NCI-H774 (cell line): ENCODE results near the gene CGB7.

ENCODE experiments used
- DNase-seq: peaks from one replicate; lab custom pipeline; 2025; lab: John Stamatoyannopoulos, UW

CGB7 gene

GRCh38 chr19:49057636-49058234 is at the start of gene CGB7:
Gene CGB7, minus strand, starts transcription at chr19:49057749. Its CDS starts 2,374 bp downstream, at chr19:49055375.
- peak; percentile 32 for DNase-seq

- DNase-seq: peak; percentile 3
Observed at GRCh38 chr19:49106648-49107135, 49.1 kb upstream of the CGB7 start.

GRCh38 chr19:49104229-49104864 is 46.8 kb upstream of the CGB7 start:
- no peak for DNase-seq

- DNase-seq: no peak
Observed at GRCh38 chr19:49103331-49104085, 46.0 kb upstream of the CGB7 start.

- DNase-seq: no peak
Observed at GRCh38 chr19:49102303-49102702, 44.8 kb upstream of the CGB7 start.

GRCh38 chr19:49101160-49101559 is 43.6 kb upstream of the CGB7 start:
- no peak for DNase-seq

- DNase-seq: no peak
Observed at GRCh38 chr19:49098795-49099194, 41.2 kb upstream of the CGB7 start.

GRCh38 chr19:49097453-49098288 is 40.1 kb upstream of the CGB7 start:
- DNase-seq: peak; percentile 55

- DNase-seq: no peak
Observed at GRCh38 chr19:49094505-49095482, 37.2 kb upstream of the CGB7 start.

GRCh38 chr19:49092686-49093085 is 35.1 kb upstream of the CGB7 start:
- no peak for DNase-seq

- no peak for DNase-seq
Observed at GRCh38 chr19:49091391-49092038, 34.0 kb upstream of the CGB7 start.

GRCh38 chr19:49086296-49086695 is 28.7 kb upstream of the CGB7 start:
- no peak for DNase-seq

- DNase-seq: no peak
Observed at GRCh38 chr19:49085868-49086232, 28.3 kb upstream of the CGB7 start.

GRCh38 chr19:49085020-49085867 is 27.7 kb upstream of the CGB7 start, which contains the start of gene SNRNP70:
Gene SNRNP70, plus strand, starts transcription at chr19:49085451. Its CDS starts 964 bp downstream, at chr19:49086415.
- peak; percentile 99 for DNase-seq

GRCh38 chr19:49084206-49085019 is 26.9 kb upstream of the CGB7 start:
- DNase-seq: no peak

- DNase-seq: no peak
Observed at GRCh38 chr19:49081273-49081672, 23.7 kb upstream of the CGB7 start.

- DNase-seq: no peak
Observed at GRCh38 chr19:49080392-49080791, 22.8 kb upstream of the CGB7 start.

GRCh38 chr19:49074869-49075268 is 17.3 kb upstream of the CGB7 start:
- peak; percentile 33 for DNase-seq
